ENCODE measurements around the gene DGAT2L6.

Gene DGAT2L6

DNA sequence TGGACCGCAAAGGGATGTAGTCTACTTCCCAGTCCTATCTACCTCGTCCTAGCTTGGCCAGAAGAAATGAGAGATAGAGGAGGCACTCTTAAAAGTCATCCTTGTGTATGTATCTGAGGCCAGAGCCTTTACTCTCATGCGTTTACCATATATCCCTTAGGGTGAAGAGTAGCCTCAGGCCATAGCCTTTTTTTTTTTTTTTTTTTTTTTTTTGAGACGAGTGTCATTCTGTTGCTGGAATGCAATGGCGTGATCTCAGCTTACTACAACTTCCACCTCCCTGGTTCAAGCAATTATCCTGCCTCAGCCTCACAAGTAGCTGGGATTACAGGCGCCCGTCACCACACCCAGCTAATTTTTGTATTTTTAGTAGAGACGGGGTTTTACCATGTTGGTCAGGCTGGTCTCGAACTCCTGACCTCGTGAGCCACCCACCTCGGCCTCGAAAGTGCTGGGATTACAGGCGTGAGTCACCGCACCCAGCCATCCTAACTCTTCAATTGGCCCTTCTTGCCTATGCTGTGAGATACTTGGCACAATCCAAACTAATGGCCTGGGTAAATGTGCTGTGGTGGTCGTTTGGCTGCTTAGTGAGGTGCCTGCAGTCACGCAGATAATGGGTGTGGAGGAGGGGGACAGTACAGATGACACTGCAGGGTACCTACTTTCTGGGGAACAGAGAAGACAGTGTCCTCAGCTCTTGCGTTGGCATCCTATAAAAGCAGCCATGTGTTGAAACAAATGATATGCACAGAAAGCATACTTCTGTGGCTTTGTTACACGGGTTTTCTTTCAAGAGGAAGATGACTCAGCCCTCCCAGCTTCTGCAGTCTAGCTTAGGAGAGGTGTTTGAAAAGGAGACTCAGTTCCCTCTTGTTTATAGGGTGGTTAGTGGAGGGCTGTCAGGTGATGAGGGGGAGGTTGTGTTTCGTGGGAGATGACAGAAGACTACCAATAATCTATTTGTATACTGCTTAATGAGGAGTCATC lies 10.4 kb upstream of the DGAT2L6 start:
- H3K9me3 ChIP-seq (ENCODE audit: control insufficient read depth, low read length) = no peaks in the 10 kb centered on the region
- H3K79me2 ChIP-seq = no peaks in the 10 kb centered on the region
- H2AFZ ChIP-seq = no peak overlapping the region
- no peak overlapping the region for H3K9ac ChIP-seq
- no peaks in the 10 kb centered on the region for H3K27me3 ChIP-seq (ENCODE audit: control insufficient read depth, insufficient read depth, low read length)
- H3K4me1 ChIP-seq = peaks cover 2% of the 10 kb centered on the region
- no peak overlapping the region for H3K27ac ChIP-seq
- H3K36me3 ChIP-seq (ENCODE audit: control insufficient read depth, insufficient read depth, low read length) = no peaks in the 10 kb centered on the region
- H3K4me3 ChIP-seq (ENCODE audit: low read depth, low read length) = no peak overlapping the region
- no peak overlapping the region for H3K4me2 ChIP-seq (ENCODE audit: low read length)
- TF ChIP-seq, protein P1, sequence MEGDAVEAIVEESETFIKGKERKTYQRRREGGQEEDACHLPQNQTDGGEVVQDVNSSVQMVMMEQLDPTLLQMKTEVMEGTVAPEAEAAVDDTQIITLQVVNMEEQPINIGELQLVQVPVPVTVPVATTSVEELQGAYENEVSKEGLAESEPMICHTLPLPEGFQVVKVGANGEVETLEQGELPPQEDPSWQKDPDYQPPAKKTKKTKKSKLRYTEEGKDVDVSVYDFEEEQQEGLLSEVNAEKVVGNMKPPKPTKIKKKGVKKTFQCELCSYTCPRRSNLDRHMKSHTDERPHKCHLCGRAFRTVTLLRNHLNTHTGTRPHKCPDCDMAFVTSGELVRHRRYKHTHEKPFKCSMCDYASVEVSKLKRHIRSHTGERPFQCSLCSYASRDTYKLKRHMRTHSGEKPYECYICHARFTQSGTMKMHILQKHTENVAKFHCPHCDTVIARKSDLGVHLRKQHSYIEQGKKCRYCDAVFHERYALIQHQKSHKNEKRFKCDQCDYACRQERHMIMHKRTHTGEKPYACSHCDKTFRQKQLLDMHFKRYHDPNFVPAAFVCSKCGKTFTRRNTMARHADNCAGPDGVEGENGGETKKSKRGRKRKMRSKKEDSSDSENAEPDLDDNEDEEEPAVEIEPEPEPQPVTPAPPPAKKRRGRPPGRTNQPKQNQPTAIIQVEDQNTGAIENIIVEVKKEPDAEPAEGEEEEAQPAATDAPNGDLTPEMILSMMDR (IDR thresholded peaks at IDR 0.05) = no peak

DNA sequence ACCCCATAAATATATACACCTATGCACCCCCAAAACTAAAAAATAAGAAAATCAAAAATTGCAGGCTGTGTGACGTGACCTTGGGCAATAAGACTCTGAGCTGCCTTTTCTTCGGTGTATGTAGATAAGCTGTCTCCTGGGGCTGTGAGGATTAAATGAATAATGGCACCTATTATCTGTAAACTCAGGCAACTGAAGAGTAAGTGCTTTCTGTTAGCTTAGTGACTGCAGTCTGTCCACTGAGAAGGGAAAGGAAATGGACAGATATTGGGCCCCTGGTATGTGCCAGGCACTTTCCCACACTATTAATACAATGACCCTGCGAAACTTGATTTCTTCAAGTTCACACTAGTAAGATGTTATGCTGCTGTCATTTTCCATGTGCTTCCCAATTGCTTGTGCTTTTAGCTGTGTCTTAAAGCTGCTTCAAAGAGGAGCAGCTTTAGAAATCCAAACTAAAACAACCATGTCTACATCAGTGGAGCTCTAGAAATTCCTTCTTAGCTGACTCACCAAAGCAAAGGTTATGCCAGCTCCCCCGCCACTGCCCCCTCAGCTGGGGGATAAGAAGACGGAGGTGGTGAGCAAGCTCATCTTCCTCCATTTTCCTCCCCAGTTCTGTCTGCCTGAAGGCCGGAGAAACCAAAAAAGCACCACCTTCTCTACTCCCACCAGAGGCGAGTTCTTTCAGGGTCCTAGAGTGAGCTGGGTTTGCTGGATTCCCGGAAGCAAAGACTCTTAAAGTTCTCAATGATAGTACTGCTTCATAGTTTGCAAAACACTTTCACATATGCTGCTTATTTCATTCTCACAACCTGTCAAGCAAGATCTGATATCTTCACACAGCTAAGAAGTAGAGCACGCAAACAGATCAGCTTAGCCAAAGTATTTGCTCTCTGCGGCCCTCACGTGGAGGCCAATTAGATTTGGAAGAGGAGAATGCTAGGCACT lies 8.8 kb upstream of the DGAT2L6 start:
- Histone ChIP-seq H3K79me2 (no peaks in the 10 kb centered on the region), H3K4me1 (peaks cover 2% of the 10 kb centered on the region), H3K9me3 (ENCODE audit: control insufficient read depth, low read length) (no peaks in the 10 kb centered on the region), H3K36me3 (ENCODE audit: control insufficient read depth, insufficient read depth, low read length) (no peaks in the 10 kb centered on the region), H3K27me3 (ENCODE audit: control insufficient read depth, insufficient read depth, low read length) (no peaks in the 10 kb centered on the region), H3K9ac (no peak overlapping the region), H2AFZ (peak overlapping the region; percentile 80), H3K4me3 (ENCODE audit: low read depth, low read length) (no peak overlapping the region), H3K27ac (no peak overlapping the region), H3K4me2 (ENCODE audit: low read length) (no peak overlapping the region)
- TF ChIP-seq, protein P1 (IDR thresholded peaks at IDR 0.05) = no peak

DNA sequence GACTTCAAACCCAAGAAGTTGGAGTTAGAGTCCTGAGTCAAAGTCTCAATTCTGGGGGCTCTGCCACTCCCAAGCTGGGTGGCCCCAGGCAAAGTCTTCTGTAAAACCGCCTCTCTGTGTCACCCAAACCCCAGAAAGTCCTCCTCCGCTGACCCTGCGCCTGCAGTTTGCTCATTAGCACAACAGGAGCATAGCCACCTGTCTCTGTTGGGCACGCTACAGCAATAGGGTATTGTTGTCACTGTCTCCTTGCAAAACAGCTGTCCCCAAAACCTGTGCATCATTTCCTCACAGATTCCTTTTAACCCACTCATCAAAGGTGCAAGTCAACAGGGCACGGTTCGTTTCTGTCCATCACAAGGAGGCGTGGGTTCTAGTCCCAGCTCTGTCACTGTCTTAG lies 8.0 kb upstream of the DGAT2L6 start:
- Histone ChIP-seq H3K9ac (no peak overlapping the region), H2AFZ (peak overlapping the region; percentile 80), H3K27me3 (ENCODE audit: control insufficient read depth, insufficient read depth, low read length) (no peaks in the 10 kb centered on the region), H3K36me3 (ENCODE audit: control insufficient read depth, insufficient read depth, low read length) (no peaks in the 10 kb centered on the region), H3K4me1 (peaks cover 2% of the 10 kb centered on the region), H3K4me3 (ENCODE audit: low read depth, low read length) (no peak overlapping the region), H3K79me2 (no peaks in the 10 kb centered on the region), H3K27ac (no peak overlapping the region), H3K9me3 (ENCODE audit: control insufficient read depth, low read length) (no peaks in the 10 kb centered on the region), H3K4me2 (ENCODE audit: low read length) (no peak overlapping the region)
- TF ChIP-seq, protein P1 (IDR thresholded peaks at IDR 0.05) = no peak

DNA sequence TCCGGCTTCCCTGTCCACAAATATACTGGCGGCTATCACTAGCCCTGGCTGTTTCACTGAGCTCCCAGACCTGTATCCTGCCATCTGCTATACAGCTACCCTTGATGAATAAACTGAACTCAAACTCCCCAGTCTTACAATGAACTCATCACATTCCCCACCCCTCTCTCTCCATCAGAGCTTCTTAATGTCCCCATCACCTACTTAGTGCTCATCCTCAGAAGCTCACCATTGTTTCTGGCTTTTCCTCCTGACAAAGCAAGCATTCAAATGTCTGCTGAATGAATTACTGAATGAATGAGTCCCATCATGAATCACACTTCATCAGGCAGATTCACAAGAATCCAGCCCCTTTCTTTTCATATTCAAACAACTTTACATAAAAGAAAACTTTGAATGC lies 5.7 kb upstream of the DGAT2L6 start:
- H3K9me3 ChIP-seq (ENCODE audit: control insufficient read depth, low read length) = no peaks in the 10 kb centered on the region
- no peak overlapping the region for H3K9ac ChIP-seq
- no peaks in the 10 kb centered on the region for H3K79me2 ChIP-seq
- no peaks in the 10 kb centered on the region for H3K36me3 ChIP-seq (ENCODE audit: control insufficient read depth, insufficient read depth, low read length)
- H3K4me1 ChIP-seq = peaks cover 2% of the 10 kb centered on the region
- no peak overlapping the region for H2AFZ ChIP-seq
- H3K27ac ChIP-seq = no peak overlapping the region
- H3K4me2 ChIP-seq (ENCODE audit: low read length) = no peak overlapping the region
- TF ChIP-seq, protein P1 (IDR thresholded peaks at IDR 0.05) = no peak
- no peak overlapping the region for H3K4me3 ChIP-seq (ENCODE audit: low read depth, low read length)
- no peaks in the 10 kb centered on the region for H3K27me3 ChIP-seq (ENCODE audit: control insufficient read depth, insufficient read depth, low read length)

All from parathyroid adenoma (tissue), 2 donors.